RWPE1 (cell line): ENCODE data around the gene BCS1L.
A peak's percentile ranks its signal among the peaks of the same experiment; 100 is the strongest.

Experiments
- CTCF ChIA-PET: fragments of 350-600 bp; sonication (Branson Sonifier 250); formaldehyde crosslinking; extraction: SDS; loops from one replicate; lab custom pipeline; 2021; lab: Yijun Ruan, JAX
- POLR2A ChIA-PET: fragments of 400-600 bp; formaldehyde crosslinking; extraction: SDS; loops from one replicate; lab custom pipeline; 2020; ENCODE audit warnings: antibody characterized with exemption; ENCODE audit not compliant: low non-redundant PET; lab: Yijun Ruan, JAX
- DNase-seq: peaks from one replicate; pipeline ENCODE4 v3.0.0; 2012; ENCODE audit warnings: low spot score
- H3K27ac ChIP-seq: fragments of 450-650 bp; 2 replicates; pipeline ENCODE4 v1.5.1; 2017
- CTCF ChIP-seq: fragments of 450-650 bp; conservative IDR thresholded peaks from 2 replicates; pipeline ENCODE4 v1.5.1; 2017; ENCODE audit warnings: low read depth, mild to moderate bottlenecking

The BCS1L gene

GRCh38 chr2:218623366-218623705 lies 36.1 kb upstream of the BCS1L start:
- ChIA-PET POLR2A (no interaction called here), CTCF (interaction anchor here (0.7 kb wide), 1 partner anchor 11 kb away, joined by 4 read pairs; no protein-coding TSS in a partner anchor)
- H3K27ac ChIP-seq, result no peak overlapping the region
- DNase-seq, result no peak
- TF ChIP-seq CTCF, result no peak

GRCh38 chr2:218626369-218626768 lies 33.1 kb upstream of the BCS1L start:
- ChIA-PET CTCF (no interaction called here), POLR2A (no interaction called here)
- no peak overlapping the region for H3K27ac ChIP-seq
- TF ChIP-seq CTCF, result no peak
- DNase-seq, result no peak

GRCh38 chr2:218627939-218628338 lies 31.5 kb upstream of the BCS1L start:
- POLR2A ChIA-PET, result no interaction called here
- TF ChIP-seq CTCF, result no peak
- CTCF ChIA-PET, result no interaction called here
- no peak for DNase-seq
- H3K27ac ChIP-seq, result no peak overlapping the region

- no peak for TF ChIP-seq CTCF
- H3K27ac ChIP-seq, result peak overlapping the region; percentile 34; the same call in 1 of the 2 replicates
- POLR2A ChIA-PET, result no interaction called here
- DNase-seq, result peak; percentile 76
- CTCF ChIA-PET, result interaction anchor here (0.7 kb wide), 1 partner anchor 259 kb away, joined by 4 read pairs; no protein-coding TSS in a partner anchor
Observed at GRCh38 chr2:218631837-218632236, 27.6 kb upstream of the BCS1L start.

GRCh38 chr2:218635719-218636118 lies 23.8 kb upstream of the BCS1L start:
- ChIA-PET CTCF (interaction anchor here (0.6 kb wide), 1 partner anchor 18 kb away, joined by 4 read pairs; no protein-coding TSS in a partner anchor), POLR2A (interaction anchor here (0.8 kb wide), 1 partner anchor 8 kb away, joined by 10 read pairs; no protein-coding TSS in a partner anchor)
- DNase-seq, result no peak
- no peak overlapping the region for H3K27ac ChIP-seq
- no peak for TF ChIP-seq CTCF

- CTCF ChIA-PET, result no interaction called here
- POLR2A ChIA-PET, result no interaction called here
- DNase-seq, result no peak
- TF ChIP-seq CTCF, result no peak
- H3K27ac ChIP-seq, result no peak overlapping the region
Observed at GRCh38 chr2:218638372-218638771, 21.1 kb upstream of the BCS1L start.
